HCT116 (cell line): ENCODE data around the gene IQCM. TPM values are rescaled to one million over a fixed set of nuclear protein-coding genes. Genes with fewer than 3 reads are reported as not detected.

ENCODE experiments used
- ATAC-seq: fragments of 200-7000 bp; cut with Tn5 transposase; 2 replicates; pipeline ENCODE4 v1.9.1; 2020; ENCODE audit warnings: mild to moderate bottlenecking, moderate library complexity
- BruUV-seq: library from RNA; stranded (reverse); fragments of 400-500 nt; replicated peaks from 2 replicates; lab custom pipeline; 2021; lab: Mats Ljungman, UMichigan
- CTCF ChIA-PET: fragments of 300-600 bp; sonication (Branson Sonifier 250); formaldehyde crosslinking; loops from one replicate; lab custom pipeline; 2021; ENCODE audit warnings: antibody characterized with exemption; lab: Charles Lee
- POLR2A ChIA-PET: fragments of 300-600, 350-600 bp; sonication (Branson Sonifier 250); formaldehyde crosslinking; loops from one replicate; lab custom pipeline; 2021; ENCODE audit warnings: antibody characterized with exemption; lab: Charles Lee
- RAD21 ChIA-PET, 2 experiments: fragments of 300-600 bp; sonication (Branson Sonifier 250); formaldehyde crosslinking; loops; one replicate each; lab custom pipeline; 2023; ENCODE audit warnings: low total read pairs in 2 of 2; ENCODE audit not compliant: uncharacterized antibody in 2 of 2, unreplicated experiment in 2 of 2, low non-redundant PET in 1 of 2; lab: Charles Lee
- DNase-seq: peaks from one replicate; pipeline ENCODE4 v3.0.0-alpha.2; 2010; ENCODE audit warnings: low read depth, low spot score
- H2AFZ ChIP-seq: fragments of 200-600 bp; shearing (Covaris generic), sonication (generic); 2 replicates; pipeline ENCODE4 v1.6.1; 2017; ENCODE audit warnings: low read depth, mixed run types, mixed read lengths, antibody characterized with exemption, low read length; ENCODE audit not compliant: poor library complexity, severe bottlenecking
- H3K27ac ChIP-seq: 2 replicates; pipeline ENCODE4 v1.5.1; 2012; ENCODE audit warnings: low read depth, low read length
- H3K27me3 ChIP-seq: fragments of 200-600 bp; sonication (generic); 2 replicates; pipeline ENCODE4 v1.6.1; 2016; ENCODE audit warnings: mixed run types, low read length, mixed read lengths; ENCODE audit not compliant: insufficient read depth
- H3K36me3 ChIP-seq, 2 experiments: fragments of 200-500 bp in 1 of 2; fragments of 200-600 bp in 1 of 2; sonication (Bioruptor generic) in 1 of 2; sonication (generic) in 1 of 2; 2 replicates each; pipeline versions ENCODE4 v1.5.1 to v1.6.1; 2014 to 2016; ENCODE audit warnings: low read length in 2 of 2, inconsistent platforms in 1 of 2, mixed read lengths in 1 of 2, mixed run types in 1 of 2; ENCODE audit not compliant: insufficient read depth in 2 of 2, control insufficient read depth in 1 of 2
- H3K4me1 ChIP-seq, 2 experiments: fragments of 200-600 bp in 1 of 2; sonication (generic) in 1 of 2; 2 replicates each; pipeline versions ENCODE4 v1.5.1 to v1.6.1; 2012 to 2017; ENCODE audit warnings: low read length in 2 of 2, inconsistent platforms in 1 of 2, mild to moderate bottlenecking in 1 of 2, mixed read lengths in 1 of 2, mixed run types in 1 of 2, moderate library complexity in 1 of 2; ENCODE audit not compliant: insufficient read depth in 2 of 2, control insufficient read depth in 1 of 2
- H3K4me2 ChIP-seq: fragments of 200-600 bp; sonication (generic); 2 replicates; pipeline ENCODE4 v1.6.1; 2017; ENCODE audit warnings: mixed run types, low read length, mixed read lengths
- H3K4me3 ChIP-seq, 2 experiments: fragments of 200-600 bp in 1 of 2; sonication (generic) in 1 of 2; replicated peaks in 1 of 2; 2 replicates each; pipeline ENCODE4 v1.5.1; 2011 to 2016; ENCODE audit warnings: low read length in 2 of 2, control low read depth in 1 of 2, low read depth in 1 of 2, mild to moderate bottlenecking in 1 of 2, mixed read lengths in 1 of 2, mixed run types in 1 of 2
- H3K79me2 ChIP-seq: fragments of 200-600 bp; sonication (generic); 2 replicates; pipeline ENCODE4 v1.6.1; 2017; ENCODE audit warnings: mild to moderate bottlenecking, mixed run types, low read length, moderate library complexity, mixed read lengths; ENCODE audit not compliant: insufficient read depth
- H3K9ac ChIP-seq: fragments of 200-600 bp; sonication (generic); 2 replicates; pipeline ENCODE4 v1.6.1; 2016; ENCODE audit warnings: low read length, mixed read lengths
- H3K9me2 ChIP-seq: fragments of 200-600 bp; sonication (generic), shearing (Covaris generic); 2 replicates; pipeline ENCODE4 v1.6.1; 2017; ENCODE audit warnings: mixed run types, mild to moderate bottlenecking, moderate library complexity; ENCODE audit not compliant: insufficient read depth
- H3K9me3 ChIP-seq, 2 experiments: fragments of 200-500 bp in 1 of 2; fragments of 200-600 bp in 1 of 2; sonication (Bioruptor generic) in 1 of 2; sonication (generic) in 1 of 2; 2 replicates each; pipeline ENCODE4 v1.6.1; 2014 to 2017; ENCODE audit warnings: low read length in 2 of 2, mixed read lengths in 2 of 2, inconsistent platforms in 1 of 2, low read depth in 1 of 2, mild to moderate bottlenecking in 1 of 2, mixed run types in 1 of 2, moderate library complexity in 1 of 2; ENCODE audit not compliant: control insufficient read depth in 1 of 2, insufficient read depth in 1 of 2
- H4K20me1 ChIP-seq: fragments of 200-600 bp; sonication (generic), shearing (Covaris generic); 2 replicates; pipeline ENCODE4 v1.6.1; 2017; ENCODE audit warnings: mixed run types, mild to moderate bottlenecking, moderate library complexity; ENCODE audit not compliant: insufficient read depth
- CEBPB ChIP-seq: IDR thresholded peaks from 2 replicates; pipeline ENCODE4 v1.6.1; 2012; ENCODE audit warnings: low read depth
- EGR1 ChIP-seq: IDR thresholded peaks from 2 replicates; pipeline ENCODE4 v1.6.1; 2012; ENCODE audit warnings: low read depth
- EZH2phosphoT487 ChIP-seq: fragments of 200-600 bp; IDR thresholded peaks from 2 replicates; pipeline ENCODE4 v1.6.1; 2018; ENCODE audit warnings: antibody characterized with exemption, borderline replicate concordance
- FOSL1 ChIP-seq: IDR thresholded peaks from 2 replicates; pipeline ENCODE4 v1.6.1; 2012; ENCODE audit warnings: low read depth
- JUND ChIP-seq: IDR thresholded peaks from 2 replicates; pipeline ENCODE4 v1.6.1; 2012
- POLR2A ChIP-seq: IDR thresholded peaks from 2 replicates; pipeline ENCODE4 v1.7.0; 2011; ENCODE audit warnings: borderline replicate concordance; ENCODE audit not compliant: insufficient read depth, insufficient read length; ENCODE audit errors: extremely low read depth
- RAD21 ChIP-seq: IDR thresholded peaks from 2 replicates; pipeline ENCODE4 v1.6.1; 2012; ENCODE audit warnings: low read depth, mild to moderate bottlenecking
- SIN3A ChIP-seq: IDR thresholded peaks from 2 replicates; pipeline ENCODE4 v1.6.1; 2012; ENCODE audit warnings: low read depth
- SP1 ChIP-seq: IDR thresholded peaks from 2 replicates; pipeline ENCODE4 v1.6.1; 2012; ENCODE audit warnings: low read depth
- SRF ChIP-seq: IDR thresholded peaks from 2 replicates; pipeline ENCODE4 v1.6.1; 2012; ENCODE audit warnings: low read depth
- TCF7L2 ChIP-seq: IDR thresholded peaks from 2 replicates; pipeline ENCODE4 v1.7.0; 2011; ENCODE audit warnings: borderline replicate concordance, inconsistent platforms; ENCODE audit not compliant: insufficient read depth, insufficient read length; ENCODE audit errors: extremely low read depth
- ZNF274 ChIP-seq: fragments of 200-500 bp; sonication (Bioruptor generic); IDR thresholded peaks from 2 replicates; pipeline ENCODE4 v1.6.1; 2014; ENCODE audit warnings: mild to moderate bottlenecking, low read depth, low read length, inconsistent platforms
- intact Hi-C: fragments of 100-400 bp; cut with micrococcal nuclease; formaldehyde crosslinking; loops from 2 replicates; pipeline ENCODE4 v1.10.0; 2022
- total RNA-seq: library from RNA; stranded (reverse); gene quantifications from one replicate; pipeline ENCODE4 v1.2.1, GENCODE V29; 2021; ENCODE audit not compliant: unreplicated experiment
- TF ChIP-seq, protein P1 (sequence below): IDR thresholded peaks from 2 replicates; pipeline ENCODE4 v1.6.1; 2012
- TF ChIP-seq, protein P2 (sequence below): IDR thresholded peaks from 2 replicates; pipeline ENCODE4 v1.6.1; 2012; ENCODE audit warnings: low read depth
- TF ChIP-seq, protein P3 (sequence below): IDR thresholded peaks from 2 replicates; pipeline ENCODE4 v1.6.1; 2012
- TF ChIP-seq, protein P4 (sequence below): IDR thresholded peaks from 2 replicates; pipeline ENCODE4 v1.6.1; 2011; ENCODE audit warnings: mild to moderate bottlenecking, low read length, moderate library complexity; ENCODE audit not compliant: insufficient replicate concordance; ENCODE audit errors: extremely low read depth
- TF ChIP-seq, protein P5 (sequence below), 3 experiments: fragments of 200-600 bp in 1 of 3; sonication (generic) in 1 of 3; IDR thresholded peaks in 2 of 3; conservative IDR thresholded peaks in 1 of 3; 2 replicates each; pipeline ENCODE4 v1.5.1; 2012 to 2017; ENCODE audit warnings: low read depth in 2 of 3, low read length in 2 of 3, antibody characterized with exemption in 1 of 3, borderline replicate concordance in 1 of 3, control low read depth in 1 of 3, mild to moderate bottlenecking in 1 of 3, mixed read lengths in 1 of 3, mixed run types in 1 of 3, moderate library complexity in 1 of 3; ENCODE audit not compliant: insufficient read depth in 1 of 3

Gene IQCM
- total RNA-seq, 1 experiment from 2014 or later, result 0.20 TPM

DNA sequence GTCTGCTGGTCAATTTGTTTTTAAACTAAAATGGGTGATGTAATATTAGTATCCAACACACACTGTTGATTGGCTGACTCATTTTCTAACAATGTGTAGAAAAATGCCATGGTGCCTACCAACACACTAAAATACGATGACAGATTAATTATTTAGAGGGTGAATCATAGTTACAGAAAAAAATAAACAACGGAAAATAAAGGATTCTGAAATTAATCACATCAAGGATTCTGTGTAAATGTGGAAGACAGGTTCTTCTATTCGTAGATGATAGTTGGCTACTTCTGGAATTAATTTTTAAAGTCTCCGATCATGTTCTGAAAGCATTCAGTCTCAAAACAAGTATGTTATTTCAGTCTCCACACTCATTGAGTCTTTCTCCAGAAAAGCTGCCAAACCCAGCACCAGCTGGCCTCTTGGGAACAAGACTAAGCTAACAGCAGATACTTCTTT lies 8.2 kb upstream of the IQCM start (continued):
- TF ChIP-seq TCF7L2 (no peak), JUND (peak; percentile 80)

DNA sequence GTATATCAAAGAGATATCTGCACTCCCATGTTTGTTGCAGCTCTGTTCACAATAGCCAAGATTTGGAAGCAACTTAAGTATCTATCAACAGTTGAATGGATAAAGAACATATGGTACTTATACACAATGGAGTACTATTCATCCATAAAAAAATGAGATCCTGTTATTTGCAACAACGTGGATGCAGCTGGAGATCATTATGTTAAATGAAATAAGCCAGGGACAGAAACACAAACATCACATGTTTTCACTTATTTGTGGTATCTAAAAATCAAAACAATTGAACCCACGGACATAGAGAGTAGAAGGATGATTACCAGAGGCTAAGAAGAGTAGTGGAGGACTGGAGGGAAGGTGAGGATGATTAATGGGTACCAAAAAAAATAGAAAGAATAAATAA lies 14.2 kb downstream of the IQCM start:
- Histone ChIP-seq H3K4me2 (no peak overlapping the region), H3K27ac (no peak overlapping the region), H4K20me1 (no peaks in the 10 kb centered on the region), H3K9me2 (no peaks in the 10 kb centered on the region), H3K4me1 (no peaks in the 10 kb centered on the region), H3K79me2 (no peaks in the 10 kb centered on the region), H3K9me3 (no peaks in the 10 kb centered on the region), H3K36me3 (no peaks in the 10 kb centered on the region), H2AFZ (no peak overlapping the region), H3K9ac (no peak overlapping the region), H3K4me3 (no peak overlapping the region), H3K27me3 (no peaks in the 10 kb centered on the region)
- DNase-seq (no peak), ATAC-seq (no peak)
- no TSS peak for BruUV-seq
- ChIA-PET RAD21 (no interaction called here), CTCF (no interaction called here), POLR2A (no interaction called here)
- intact Hi-C loops, result no loop called here
- no peak for TF ChIP-seq EZH2phosphoT487
- no peak for TF ChIP-seq EGR1
- no peak for TF ChIP-seq SIN3A
- no peak for TF ChIP-seq SP1
- TF ChIP-seq, protein P1, sequence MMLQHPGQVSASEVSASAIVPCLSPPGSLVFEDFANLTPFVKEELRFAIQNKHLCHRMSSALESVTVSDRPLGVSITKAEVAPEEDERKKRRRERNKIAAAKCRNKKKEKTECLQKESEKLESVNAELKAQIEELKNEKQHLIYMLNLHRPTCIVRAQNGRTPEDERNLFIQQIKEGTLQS, result no peak
- no peak for TF ChIP-seq RAD21
- TF ChIP-seq, protein P2, sequence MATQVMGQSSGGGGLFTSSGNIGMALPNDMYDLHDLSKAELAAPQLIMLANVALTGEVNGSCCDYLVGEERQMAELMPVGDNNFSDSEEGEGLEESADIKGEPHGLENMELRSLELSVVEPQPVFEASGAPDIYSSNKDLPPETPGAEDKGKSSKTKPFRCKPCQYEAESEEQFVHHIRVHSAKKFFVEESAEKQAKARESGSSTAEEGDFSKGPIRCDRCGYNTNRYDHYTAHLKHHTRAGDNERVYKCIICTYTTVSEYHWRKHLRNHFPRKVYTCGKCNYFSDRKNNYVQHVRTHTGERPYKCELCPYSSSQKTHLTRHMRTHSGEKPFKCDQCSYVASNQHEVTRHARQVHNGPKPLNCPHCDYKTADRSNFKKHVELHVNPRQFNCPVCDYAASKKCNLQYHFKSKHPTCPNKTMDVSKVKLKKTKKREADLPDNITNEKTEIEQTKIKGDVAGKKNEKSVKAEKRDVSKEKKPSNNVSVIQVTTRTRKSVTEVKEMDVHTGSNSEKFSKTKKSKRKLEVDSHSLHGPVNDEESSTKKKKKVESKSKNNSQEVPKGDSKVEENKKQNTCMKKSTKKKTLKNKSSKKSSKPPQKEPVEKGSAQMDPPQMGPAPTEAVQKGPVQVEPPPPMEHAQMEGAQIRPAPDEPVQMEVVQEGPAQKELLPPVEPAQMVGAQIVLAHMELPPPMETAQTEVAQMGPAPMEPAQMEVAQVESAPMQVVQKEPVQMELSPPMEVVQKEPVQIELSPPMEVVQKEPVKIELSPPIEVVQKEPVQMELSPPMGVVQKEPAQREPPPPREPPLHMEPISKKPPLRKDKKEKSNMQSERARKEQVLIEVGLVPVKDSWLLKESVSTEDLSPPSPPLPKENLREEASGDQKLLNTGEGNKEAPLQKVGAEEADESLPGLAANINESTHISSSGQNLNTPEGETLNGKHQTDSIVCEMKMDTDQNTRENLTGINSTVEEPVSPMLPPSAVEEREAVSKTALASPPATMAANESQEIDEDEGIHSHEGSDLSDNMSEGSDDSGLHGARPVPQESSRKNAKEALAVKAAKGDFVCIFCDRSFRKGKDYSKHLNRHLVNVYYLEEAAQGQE, result no peak
- no peak for TF ChIP-seq ZNF274
- no peak for TF ChIP-seq TCF7L2
- TF ChIP-seq JUND, result no peak
- TF ChIP-seq SRF, result no peak
- TF ChIP-seq, protein P3, sequence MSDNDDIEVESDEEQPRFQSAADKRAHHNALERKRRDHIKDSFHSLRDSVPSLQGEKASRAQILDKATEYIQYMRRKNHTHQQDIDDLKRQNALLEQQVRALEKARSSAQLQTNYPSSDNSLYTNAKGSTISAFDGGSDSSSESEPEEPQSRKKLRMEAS, result no peak
- TF ChIP-seq, protein P4, sequence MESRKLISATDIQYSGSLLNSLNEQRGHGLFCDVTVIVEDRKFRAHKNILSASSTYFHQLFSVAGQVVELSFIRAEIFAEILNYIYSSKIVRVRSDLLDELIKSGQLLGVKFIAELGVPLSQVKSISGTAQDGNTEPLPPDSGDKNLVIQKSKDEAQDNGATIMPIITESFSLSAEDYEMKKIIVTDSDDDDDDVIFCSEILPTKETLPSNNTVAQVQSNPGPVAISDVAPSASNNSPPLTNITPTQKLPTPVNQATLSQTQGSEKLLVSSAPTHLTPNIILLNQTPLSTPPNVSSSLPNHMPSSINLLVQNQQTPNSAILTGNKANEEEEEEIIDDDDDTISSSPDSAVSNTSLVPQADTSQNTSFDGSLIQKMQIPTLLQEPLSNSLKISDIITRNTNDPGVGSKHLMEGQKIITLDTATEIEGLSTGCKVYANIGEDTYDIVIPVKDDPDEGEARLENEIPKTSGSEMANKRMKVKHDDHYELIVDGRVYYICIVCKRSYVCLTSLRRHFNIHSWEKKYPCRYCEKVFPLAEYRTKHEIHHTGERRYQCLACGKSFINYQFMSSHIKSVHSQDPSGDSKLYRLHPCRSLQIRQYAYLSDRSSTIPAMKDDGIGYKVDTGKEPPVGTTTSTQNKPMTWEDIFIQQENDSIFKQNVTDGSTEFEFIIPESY, result no peak
- TF ChIP-seq FOSL1, result no peak
- no peak for TF ChIP-seq CEBPB
- no peak for TF ChIP-seq POLR2A
- TF ChIP-seq, protein P5, sequence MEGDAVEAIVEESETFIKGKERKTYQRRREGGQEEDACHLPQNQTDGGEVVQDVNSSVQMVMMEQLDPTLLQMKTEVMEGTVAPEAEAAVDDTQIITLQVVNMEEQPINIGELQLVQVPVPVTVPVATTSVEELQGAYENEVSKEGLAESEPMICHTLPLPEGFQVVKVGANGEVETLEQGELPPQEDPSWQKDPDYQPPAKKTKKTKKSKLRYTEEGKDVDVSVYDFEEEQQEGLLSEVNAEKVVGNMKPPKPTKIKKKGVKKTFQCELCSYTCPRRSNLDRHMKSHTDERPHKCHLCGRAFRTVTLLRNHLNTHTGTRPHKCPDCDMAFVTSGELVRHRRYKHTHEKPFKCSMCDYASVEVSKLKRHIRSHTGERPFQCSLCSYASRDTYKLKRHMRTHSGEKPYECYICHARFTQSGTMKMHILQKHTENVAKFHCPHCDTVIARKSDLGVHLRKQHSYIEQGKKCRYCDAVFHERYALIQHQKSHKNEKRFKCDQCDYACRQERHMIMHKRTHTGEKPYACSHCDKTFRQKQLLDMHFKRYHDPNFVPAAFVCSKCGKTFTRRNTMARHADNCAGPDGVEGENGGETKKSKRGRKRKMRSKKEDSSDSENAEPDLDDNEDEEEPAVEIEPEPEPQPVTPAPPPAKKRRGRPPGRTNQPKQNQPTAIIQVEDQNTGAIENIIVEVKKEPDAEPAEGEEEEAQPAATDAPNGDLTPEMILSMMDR (IDR thresholded peaks at IDR 0.05 in 2 of 3, conservative IDR thresholded peaks at IDR 0.05 in 1 of 3; ENCODE audit: borderline replicate concordance in 1 of 3, insufficient read depth in 1 of 3, low read depth in 2 of 3, low read length in 2 of 3), result no peak
